Stimulated activated CD8-positive, alpha-beta memory T cell treated with anti-CD3 and anti-CD28 coated beads, Interleukin-15, amount 100 ng/mL, for 1 hour (primary cell): Measurements from ENCODE around the gene RTL1.

Experiments used
- DNase-seq: peaks from one replicate; pipeline ENCODE4 v3.0.0-alpha.2; 2020; ENCODE audit warnings: low read depth

RTL1 gene

GRCh38 chr14:100849115-100849781 lies 54.3 kb downstream of the RTL1 start:
- DNase-seq = no peak

GRCh38 chr14:100846309-100846859 lies 57.1 kb downstream of the RTL1 start:
- no peak for DNase-seq

- DNase-seq = no peak
Measured at GRCh38 chr14:100845341-100845740, 58.2 kb downstream of the RTL1 start.

GRCh38 chr14:100844846-100845245 lies 58.7 kb downstream of the RTL1 start:
- no peak for DNase-seq

- DNase-seq = no peak
Measured at GRCh38 chr14:100844421-100844820, 59.1 kb downstream of the RTL1 start.

- DNase-seq = no peak
Measured at GRCh38 chr14:100844082-100844408, 59.5 kb downstream of the RTL1 start.

- no peak for DNase-seq
Measured at GRCh38 chr14:100842799-100843198, 60.7 kb downstream of the RTL1 start.

- no peak for DNase-seq
Measured at GRCh38 chr14:100841761-100842403, 61.6 kb downstream of the RTL1 start.

GRCh38 chr14:100841066-100841760 lies 62.3 kb downstream of the RTL1 start:
- no peak for DNase-seq

GRCh38 chr14:100840286-100841065 lies 63.0 kb downstream of the RTL1 start:
- DNase-seq = no peak

GRCh38 chr14:100839681-100840111 lies 63.8 kb downstream of the RTL1 start:
- no peak for DNase-seq

GRCh38 chr14:100839315-100839585 lies 64.3 kb downstream of the RTL1 start:
- DNase-seq = no peak

- no peak for DNase-seq
Measured at GRCh38 chr14:100838493-100839314, 64.8 kb downstream of the RTL1 start.

- no peak for DNase-seq
Measured at GRCh38 chr14:100837805-100838350, 65.6 kb downstream of the RTL1 start.

- no peak for DNase-seq
Measured at GRCh38 chr14:100836941-100837804, 66.3 kb downstream of the RTL1 start.

- no peak for DNase-seq
Measured at GRCh38 chr14:100836311-100836805, 67.2 kb downstream of the RTL1 start.

- DNase-seq = no peak
Measured at GRCh38 chr14:100835548-100836310, 67.8 kb downstream of the RTL1 start.

- DNase-seq = no peak
Measured at GRCh38 chr14:100834794-100835547, 68.6 kb downstream of the RTL1 start.
